NCI-H345 treated with DMSO at 0.1 percent for 48 hours (cell line): ENCODE measurements around the gene COPB1.

Experiments
- DNase-seq: peaks from one replicate; lab custom pipeline; 2025; ENCODE audit not compliant: unreplicated experiment; lab: John Stamatoyannopoulos, UW

The COPB1 gene

GRCh38 chr11:14506532-14506931 lies 6.9 kb upstream of the COPB1 start:
- DNase-seq, result no peak

GRCh38 chr11:14503023-14503422 lies 3.4 kb upstream of the COPB1 start:
- no peak for DNase-seq

- DNase-seq, result no peak
These were observed 2.4 kb upstream of the COPB1 start for GRCh38 chr11:14502039-14502438.

- DNase-seq, result peak; percentile 57
These were observed 605 bp upstream of the COPB1 start for GRCh38 chr11:14500181-14500651.

- DNase-seq, result no peak
These were observed 442 bp downstream of the COPB1 start for GRCh38 chr11:14499178-14499559.

GRCh38 chr11:14480716-14481115 lies 18.9 kb downstream of the COPB1 start:
- DNase-seq, result no peak

- DNase-seq, result no peak
These were observed 28.5 kb downstream of the COPB1 start for GRCh38 chr11:14471127-14471526.

GRCh38 chr11:14463623-14464022 lies 36.0 kb downstream of the COPB1 start:
- DNase-seq, result no peak

GRCh38 chr11:14460147-14460546 lies 39.5 kb downstream of the COPB1 start:
- no peak for DNase-seq

- DNase-seq, result no peak
These were observed 41.2 kb downstream of the COPB1 start for GRCh38 chr11:14458377-14458776.

GRCh38 chr11:14455648-14456430 lies 43.8 kb downstream of the COPB1 start:
- no peak for DNase-seq

GRCh38 chr11:14454861-14455632 lies 44.6 kb downstream of the COPB1 start:
- no peak for DNase-seq

GRCh38 chr11:14451825-14452224 lies 47.8 kb downstream of the COPB1 start:
- DNase-seq, result no peak

- no peak for DNase-seq
These were observed 50.3 kb downstream of the COPB1 start for GRCh38 chr11:14449302-14449714.

- no peak for DNase-seq
These were observed 51.4 kb downstream of the COPB1 start for GRCh38 chr11:14448240-14448639.

- DNase-seq, result no peak
These were observed 52.9 kb downstream of the COPB1 start for GRCh38 chr11:14446701-14447169.

- no peak for DNase-seq
These were observed 53.8 kb downstream of the COPB1 start for GRCh38 chr11:14445542-14446530.

GRCh38 chr11:14444441-14445189 lies 55.0 kb downstream of the COPB1 start:
- no peak for DNase-seq

GRCh38 chr11:14443638-14444037 lies 56.0 kb downstream of the COPB1 start:
- no peak for DNase-seq
